HepG2 (cell line): ENCODE measurements around the gene POP7.

ENCODE experiments used
- EZH2 ChIP-seq: conservative IDR thresholded peaks from 2 replicates; pipeline ENCODE4 v1.6.1; 2012; ENCODE audit warnings: mild to moderate bottlenecking, low read depth, low read length, moderate library complexity
- FOXM1 ChIP-seq: sonication (generic); formaldehyde crosslinking; IDR thresholded peaks from 2 replicates; pipeline ENCODE4 v1.5.0; 2020; ENCODE audit warnings: missing genetic modification reagents
- IRF9 ChIP-seq: sonication (generic); formaldehyde crosslinking; IDR thresholded peaks from 2 replicates; pipeline ENCODE4 v1.8.0; 2022; ENCODE audit warnings: missing genetic modification reagents, mild to moderate bottlenecking, borderline replicate concordance
- MAZ ChIP-seq, 2 experiments: sonication (generic) in 1 of 2; formaldehyde crosslinking in 1 of 2; IDR thresholded peaks; 2 replicates each; pipeline versions ENCODE4 v1.5.0 to v1.6.1; 2012 to 2020; ENCODE audit warnings: low read depth in 2 of 2, mild to moderate bottlenecking in 2 of 2, borderline replicate concordance in 1 of 2, improper control_type of control experiment in 1 of 2, low read length in 1 of 2, missing genetic modification reagents in 1 of 2, moderate library complexity in 1 of 2
- NCOR1 ChIP-seq: fragments of 200-600 bp; sonication (generic); IDR thresholded peaks from 2 replicates; pipeline ENCODE4 v1.7.0; 2017; ENCODE audit warnings: antibody characterized with exemption, low read length, borderline replicate concordance
- ZBTB10 ChIP-seq: sonication (generic); formaldehyde crosslinking; IDR thresholded peaks from 2 replicates; pipeline ENCODE4 v1.4.0; 2020; ENCODE audit warnings: missing genetic modification reagents, borderline replicate concordance
- ZBTB43 ChIP-seq: sonication (generic); formaldehyde crosslinking; conservative IDR thresholded peaks from 2 replicates; pipeline ENCODE4 v1.4.0; 2020; ENCODE audit warnings: missing genetic modification reagents
- ZNF275 ChIP-seq: sonication (generic); formaldehyde crosslinking; IDR thresholded peaks from 2 replicates; pipeline ENCODE4 v1.8.0; 2022; ENCODE audit warnings: missing genetic modification reagents, mild to moderate bottlenecking, inconsistent platforms, borderline replicate concordance
- ZNF616 ChIP-seq: sonication (generic); formaldehyde crosslinking; IDR thresholded peaks from 2 replicates; pipeline ENCODE4 v1.5.0; 2020; ENCODE audit warnings: low read depth, mild to moderate bottlenecking, missing genetic modification reagents

GRCh38 chr7:100683659-100684533, 22.0 kb upstream of the POP7 start:
- TF ChIP-seq EZH2 (no peak), NCOR1 (no peak), IRF9 (no peak), MAZ (IDR thresholded peaks at IDR 0.05; ENCODE audit: borderline replicate concordance, low read depth, low read length) (no peak), MAZ (CRISPR knock-in tag; IDR thresholded peaks at IDR 0.05; ENCODE audit: low read depth) (no peak), ZNF616 (CRISPR knock-in tag) (no peak), ZBTB10 (no peak), FOXM1 (CRISPR knock-in tag) (no peak), ZBTB43 (CRISPR knock-in tag) (no peak), ZNF275 (CRISPR knock-in tag) (no peak)
